Activated T-helper 1 cell treated with anti-CD3 and anti-CD28 coated beads, Interleukin-2, amount 50 U/mL, for 16 hours (primary cell): ENCODE results near the gene B4GALT5.
A peak's percentile ranks its signal among the peaks of the same experiment; 100 is the strongest.
"Not testable (repeated sequence)": the region's sequence is repeated elsewhere in the genome, so short reads cannot be mapped to it uniquely, and the experiment has no call there.

Experiments
- DNase-seq, 2 donors: peaks; one replicate each; pipeline ENCODE4 v3.0.0-alpha.2; 2020; ENCODE audit warnings: low read depth in 1 of 2, low spot score in 1 of 2

Gene B4GALT5

GRCh38 chr20:49713753-49714712 is at the start of gene B4GALT5:
Gene B4GALT5 (minus strand): TSS chr20:49713878. CDS start chr20:49713690, 188 bp downstream.
- peak; percentile 15 to 44 for DNase-seq

- DNase-seq = no peak
Observed at GRCh38 chr20:49762940-49763766, 49.5 kb upstream of the B4GALT5 start.

- not testable (repeated sequence) for DNase-seq
Observed at GRCh38 chr20:49761888-49762287, 48.2 kb upstream of the B4GALT5 start.

GRCh38 chr20:49759266-49759950 is 45.7 kb upstream of the B4GALT5 start:
- no peak for DNase-seq

GRCh38 chr20:49758781-49759180 is 45.1 kb upstream of the B4GALT5 start:
- DNase-seq = no peak

GRCh38 chr20:49757597-49757996 is 43.9 kb upstream of the B4GALT5 start:
- DNase-seq = no peak

GRCh38 chr20:49756241-49756640 is 42.6 kb upstream of the B4GALT5 start:
- DNase-seq = no peak

- DNase-seq = no peak
Observed at GRCh38 chr20:49754596-49754995, 40.9 kb upstream of the B4GALT5 start.

- no peak for DNase-seq
Observed at GRCh38 chr20:49753133-49753532, 39.5 kb upstream of the B4GALT5 start.

GRCh38 chr20:49752201-49752903 is 38.7 kb upstream of the B4GALT5 start:
- no peak for DNase-seq

- no peak for DNase-seq
Observed at GRCh38 chr20:49751397-49751736, 37.7 kb upstream of the B4GALT5 start.

GRCh38 chr20:49750611-49751396 is 37.1 kb upstream of the B4GALT5 start:
- DNase-seq = no peak

GRCh38 chr20:49749625-49750024 is 35.9 kb upstream of the B4GALT5 start:
- DNase-seq = no peak

- DNase-seq = no peak
Observed at GRCh38 chr20:49748525-49748838, 34.8 kb upstream of the B4GALT5 start.

- DNase-seq = no peak
Observed at GRCh38 chr20:49747707-49748524, 34.2 kb upstream of the B4GALT5 start.

- DNase-seq = no peak
Observed at GRCh38 chr20:49742948-49743347, 29.3 kb upstream of the B4GALT5 start.

- no peak for DNase-seq
Observed at GRCh38 chr20:49741977-49742376, 28.3 kb upstream of the B4GALT5 start.

- DNase-seq = no peak
Observed at GRCh38 chr20:49740807-49741206, 27.1 kb upstream of the B4GALT5 start.

- no peak for DNase-seq
Observed at GRCh38 chr20:49739042-49739441, 25.4 kb upstream of the B4GALT5 start.
